Trophoblast cell (in vitro differentiated cells and primary cell): ENCODE measurements around the gene STYXL1.

Experiments used
- DNase-seq, 2 donors: peaks; one replicate each; pipeline ENCODE4 v3.0.0-alpha.2; 2016
- H2AFZ ChIP-seq: 2 replicates; pipeline ENCODE4 v1.6.1; 2013; ENCODE audit warnings: low read length, moderate library complexity, mild to moderate bottlenecking; ENCODE audit not compliant: insufficient read depth, poor library complexity
- H2AK5ac ChIP-seq: 2 replicates; pipeline ENCODE4 v1.6.1; 2013; ENCODE audit warnings: mild to moderate bottlenecking, low read length
- H2BK120ac ChIP-seq: 2 replicates; pipeline ENCODE4 v1.6.1; 2013; ENCODE audit warnings: low read length, mild to moderate bottlenecking, moderate library complexity; ENCODE audit not compliant: insufficient read depth, poor library complexity
- H2BK12ac ChIP-seq: 2 replicates; pipeline ENCODE4 v1.6.1; 2013; ENCODE audit warnings: mild to moderate bottlenecking, low read length, moderate library complexity
- H2BK5ac ChIP-seq: 2 replicates; pipeline ENCODE4 v1.6.1; 2013; ENCODE audit warnings: low read length, low read depth, moderate library complexity, mild to moderate bottlenecking; ENCODE audit not compliant: poor library complexity
- H3K14ac ChIP-seq: 2 replicates; pipeline ENCODE4 v1.6.1; 2013; ENCODE audit warnings: mild to moderate bottlenecking, low read length
- H3K18ac ChIP-seq: 2 replicates; pipeline ENCODE4 v1.6.1; 2013; ENCODE audit warnings: mild to moderate bottlenecking, low read length
- H3K23ac ChIP-seq: 2 replicates; pipeline ENCODE4 v1.6.1; 2013; ENCODE audit warnings: low read length
- H3K27ac ChIP-seq: 2 replicates; pipeline ENCODE4 v1.5.1; 2013; ENCODE audit warnings: low read depth, mild to moderate bottlenecking, inconsistent platforms, low read length, moderate library complexity
- H3K27me3 ChIP-seq: 2 replicates; pipeline ENCODE4 v1.6.1; 2013; ENCODE audit warnings: inconsistent platforms, mild to moderate bottlenecking, low read length, moderate library complexity; ENCODE audit not compliant: insufficient read depth
- H3K36me3 ChIP-seq, 2 experiments: 1 replicate in 1 of 2; 2 replicates in 1 of 2; pipeline ENCODE4 v1.6.1; 2013; ENCODE audit warnings: low read length in 2 of 2, mild to moderate bottlenecking in 2 of 2, moderate library complexity in 1 of 2; ENCODE audit not compliant: insufficient read depth in 2 of 2, control insufficient read depth in 1 of 2
- H3K4ac ChIP-seq: 2 replicates; pipeline ENCODE4 v1.6.1; 2013; ENCODE audit warnings: low read depth, mild to moderate bottlenecking, low read length, moderate library complexity
- H3K4me1 ChIP-seq, 2 experiments: 1 replicate in 1 of 2; 2 replicates in 1 of 2; pipeline ENCODE4 v1.6.1; 2013; ENCODE audit warnings: low read length in 2 of 2, mild to moderate bottlenecking in 2 of 2, moderate library complexity in 1 of 2; ENCODE audit not compliant: insufficient read depth in 2 of 2, control insufficient read depth in 1 of 2
- H3K4me2 ChIP-seq: 2 replicates; pipeline ENCODE4 v1.6.1; 2013; ENCODE audit warnings: inconsistent platforms, mild to moderate bottlenecking, low read length, moderate library complexity
- H3K4me3 ChIP-seq: 2 replicates; pipeline ENCODE4 v1.5.1; 2013; ENCODE audit warnings: mild to moderate bottlenecking, low read depth, low read length, inconsistent platforms
- H3K79me1 ChIP-seq: one replicate; pipeline ENCODE4 v1.6.1; 2013; ENCODE audit warnings: low read length
- H3K79me2 ChIP-seq: 2 replicates; pipeline ENCODE4 v1.6.1; 2013; ENCODE audit warnings: low read length, mild to moderate bottlenecking; ENCODE audit not compliant: control insufficient read depth, insufficient read depth, poor library complexity
- H3K9ac ChIP-seq: 2 replicates; pipeline ENCODE4 v1.6.1; 2013; ENCODE audit warnings: mild to moderate bottlenecking, low read length
- H3K9me3 ChIP-seq: 2 replicates; pipeline ENCODE4 v1.6.1; 2013; ENCODE audit warnings: low read depth, mild to moderate bottlenecking, control low read depth, inconsistent platforms, low read length; ENCODE audit not compliant: insufficient read depth
- H4K12ac ChIP-seq: 2 replicates; pipeline ENCODE4 v1.6.1; 2013; ENCODE audit warnings: low read depth, mild to moderate bottlenecking, low read length, moderate library complexity
- H4K8ac ChIP-seq: 2 replicates; pipeline ENCODE4 v1.6.1; 2013; ENCODE audit warnings: low read depth, mild to moderate bottlenecking, low read length, moderate library complexity
- H4K91ac ChIP-seq: one replicate; pipeline ENCODE4 v1.6.1; 2013; ENCODE audit warnings: low read depth, mild to moderate bottlenecking, low read length, moderate library complexity
- WGBS: extraction: QIAGEN DNeasy Blood & Tissue Kit; methylation state at CpG from one replicate; pipeline ENCODE4 v1.1.7; 2013; ENCODE audit warnings: missing lambda C conversion rate; ENCODE audit not compliant: insufficient read length, insufficient coverage; ENCODE audit errors: extremely low coverage; 5-methylcytosine and 5-hydroxymethylcytosine counted together

The STYXL1 gene

DNA sequence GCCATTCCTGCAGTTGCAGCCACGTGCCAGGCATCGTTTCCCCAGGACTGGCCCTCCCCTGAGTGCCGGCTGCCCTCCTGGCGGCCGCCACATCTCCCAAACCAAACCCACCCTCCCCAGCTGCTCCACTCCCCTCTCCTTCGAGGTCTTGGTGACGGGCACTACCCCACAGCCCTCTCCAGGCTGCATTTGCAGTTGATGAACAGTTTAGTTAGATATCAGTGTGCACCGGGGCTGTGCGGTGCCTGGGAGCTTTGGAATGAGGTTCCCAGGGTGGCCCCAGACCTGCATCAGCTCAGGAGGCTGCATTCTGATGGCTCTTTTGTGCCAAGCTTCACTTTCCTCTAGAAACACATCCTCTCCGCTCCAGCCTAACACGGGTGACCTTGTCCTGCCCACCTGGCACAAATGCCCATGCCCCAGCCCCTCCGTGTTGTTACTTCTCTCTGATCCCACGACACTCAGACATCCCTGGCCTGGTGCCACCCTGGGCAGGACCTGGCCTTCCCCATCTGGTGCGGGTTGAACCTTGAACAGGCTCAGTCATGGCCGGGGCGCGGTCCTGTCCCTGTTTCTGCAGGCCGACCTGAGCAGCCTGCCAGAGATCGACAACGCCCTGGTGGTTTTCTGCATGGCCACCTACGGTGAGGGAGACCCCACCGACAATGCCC is 67.9 kb downstream of the STYXL1 start:
- H3K27me3 ChIP-seq = no peaks in the 10 kb centered on the region
- no peak for DNase-seq
- WGBS = no CpG with 5 or more reads among the region's 22 CpGs

DNA sequence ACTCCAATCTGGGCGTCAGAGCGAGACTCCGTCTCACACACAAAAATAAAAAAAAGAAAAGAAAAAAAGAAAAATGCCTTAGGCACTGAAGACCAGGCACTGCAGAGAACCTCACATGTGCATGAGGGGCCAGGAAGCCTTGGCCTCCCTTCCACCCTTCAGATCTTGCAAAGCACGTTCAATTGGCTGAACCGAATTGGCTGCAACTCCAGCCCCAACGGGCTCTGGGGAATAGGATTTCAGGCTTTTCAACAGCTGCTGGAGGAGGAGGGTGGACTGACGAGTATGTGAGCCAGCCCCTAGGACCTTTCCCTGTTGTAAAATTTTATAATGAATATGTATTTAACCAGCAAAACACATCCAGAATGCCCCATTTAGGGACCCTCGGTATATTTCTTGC is 70.1 kb downstream of the STYXL1 start:
- Histone ChIP-seq H2BK5ac (no peak overlapping the region), H4K12ac (no peak overlapping the region), H3K4me2 (no peak overlapping the region), H3K9me3 (no peaks in the 10 kb centered on the region), H2BK12ac (no peak overlapping the region), H3K9ac (no peak overlapping the region), H2AFZ (no peak overlapping the region), H3K14ac (no peak overlapping the region), H3K23ac (no peak overlapping the region), H4K91ac (no peak overlapping the region), H2AK5ac (no peak overlapping the region), H3K27me3 (no peaks in the 10 kb centered on the region), H3K18ac (no peak overlapping the region), H3K36me3 (peaks cover 38 to 41% of the 10 kb centered on the region in 2 experiments), H2BK120ac (no peak overlapping the region), H3K4me1 (no peaks in the 10 kb centered on the region), H3K79me2 (no peaks in the 10 kb centered on the region), H4K8ac (no peak overlapping the region), H3K4me3 (no peak overlapping the region), H3K79me1 (no peaks in the 10 kb centered on the region), H3K27ac (no peak overlapping the region), H3K4ac (no peak overlapping the region)
- no peak for DNase-seq
- no CpG with 5 or more reads among the region's 8 CpGs for WGBS

More for the DNA sequence above, 67.9 kb downstream of the STYXL1 start:
- H3K4me1 ChIP-seq = no peaks in the 10 kb centered on the region
- no peak overlapping the region for H3K14ac ChIP-seq
- H2BK5ac ChIP-seq = no peak overlapping the region
- H3K23ac ChIP-seq = no peak overlapping the region
- no peaks in the 10 kb centered on the region for H3K9me3 ChIP-seq
- H4K12ac ChIP-seq = no peak overlapping the region
- no peak overlapping the region for H4K91ac ChIP-seq
- no peak overlapping the region for H3K27ac ChIP-seq
- H3K79me2 ChIP-seq = no peaks in the 10 kb centered on the region
- H2AFZ ChIP-seq = no peak overlapping the region
- no peak overlapping the region for H2AK5ac ChIP-seq
- H3K9ac ChIP-seq = no peak overlapping the region
- no peak overlapping the region for H3K4me2 ChIP-seq
- H3K18ac ChIP-seq = no peak overlapping the region
- H3K36me3 ChIP-seq = peaks cover 56% of the 10 kb centered on the region in 2 experiments
- H2BK12ac ChIP-seq = no peak overlapping the region
- no peaks in the 10 kb centered on the region for H3K79me1 ChIP-seq
- no peak overlapping the region for H3K4ac ChIP-seq
- H2BK120ac ChIP-seq = no peak overlapping the region
- no peak overlapping the region for H4K8ac ChIP-seq
- no peak overlapping the region for H3K4me3 ChIP-seq

DNA sequence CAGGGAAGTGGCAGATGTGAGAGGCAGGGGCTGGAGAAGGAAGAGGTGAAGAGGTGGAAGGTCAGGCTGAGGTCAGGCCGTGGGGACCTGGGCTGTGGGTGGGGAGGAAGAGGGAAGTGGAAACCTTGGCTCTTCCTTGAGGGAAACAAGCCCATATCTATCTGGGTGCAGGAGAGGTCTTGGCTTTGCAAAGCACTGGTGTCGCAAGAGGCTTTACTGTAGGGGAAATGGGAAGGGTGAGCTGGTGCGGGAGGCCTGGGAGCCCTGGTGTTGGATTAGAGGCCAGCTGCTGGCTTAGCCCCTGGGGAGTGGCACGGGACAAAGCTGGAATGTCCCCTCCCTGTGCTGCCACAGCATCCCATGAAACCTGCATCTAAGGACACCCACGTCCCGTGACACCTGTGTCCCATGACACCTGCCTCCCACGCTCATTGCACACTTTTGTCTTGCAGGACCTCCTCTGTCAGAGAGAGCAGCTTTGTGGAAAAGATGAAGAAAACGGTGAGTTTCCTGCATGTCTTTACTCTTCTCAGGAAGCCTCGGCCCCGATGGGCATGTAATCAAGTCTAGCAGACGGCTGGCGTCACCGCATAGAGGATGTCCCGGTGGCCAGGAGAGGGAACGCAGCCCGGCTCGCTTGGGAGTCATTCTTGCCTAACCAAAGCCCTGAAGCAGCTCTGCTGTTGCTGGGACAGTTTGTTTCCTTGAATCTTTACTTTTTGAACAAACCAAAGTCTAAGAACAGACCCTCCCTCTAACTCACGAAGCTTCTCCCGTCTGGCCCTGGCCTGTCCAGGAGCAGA is 75.6 kb downstream of the STYXL1 start:
- Histone ChIP-seq H3K23ac (no peak overlapping the region), H2BK120ac (no peak overlapping the region), H3K27me3 (no peaks in the 10 kb centered on the region), H3K4me1 (peaks cover 0 to 4% of the 10 kb centered on the region in 2 experiments), H3K18ac (no peak overlapping the region), H4K91ac (no peak overlapping the region), H4K8ac (no peak overlapping the region), H3K79me1 (no peaks in the 10 kb centered on the region), H3K36me3 (peaks cover 9 to 10% of the 10 kb centered on the region in 2 experiments), H4K12ac (no peak overlapping the region), H3K4me3 (no peak overlapping the region), H3K9me3 (no peaks in the 10 kb centered on the region), H3K79me2 (no peaks in the 10 kb centered on the region), H3K4ac (no peak overlapping the region), H2BK12ac (no peak overlapping the region), H2AFZ (no peak overlapping the region), H3K4me2 (no peak overlapping the region), H3K14ac (no peak overlapping the region), H2AK5ac (no peak overlapping the region), H3K27ac (no peak overlapping the region), H2BK5ac (no peak overlapping the region), H3K9ac (no peak overlapping the region)
- peak; percentile 96 for DNase-seq
- no CpG with 5 or more reads among the region's 19 CpGs for WGBS

GRCh38 chr7:75971309-75971960 is 76.4 kb downstream of the STYXL1 start:
- Histone ChIP-seq H3K4me2 (no peak overlapping the region), H2BK120ac (no peak overlapping the region), H3K79me1 (no peaks in the 10 kb centered on the region), H3K9me3 (no peaks in the 10 kb centered on the region), H3K27me3 (no peaks in the 10 kb centered on the region), H2AFZ (no peak overlapping the region), H2AK5ac (no peak overlapping the region), H3K9ac (no peak overlapping the region), H3K23ac (no peak overlapping the region), H4K12ac (no peak overlapping the region), H3K14ac (no peak overlapping the region), H3K36me3 (peaks cover 11 to 12% of the 10 kb centered on the region in 2 experiments), H2BK12ac (no peak overlapping the region), H3K79me2 (no peaks in the 10 kb centered on the region), H3K4ac (no peak overlapping the region), H3K4me1 (peaks cover 0 to 4% of the 10 kb centered on the region in 2 experiments), H3K27ac (no peak overlapping the region), H4K8ac (no peak overlapping the region), H3K18ac (no peak overlapping the region), H3K4me3 (no peak overlapping the region), H4K91ac (no peak overlapping the region), H2BK5ac (no peak overlapping the region)
- no peak for DNase-seq
- WGBS = no CpG with 5 or more reads among the region's 14 CpGs
